SK-N-SH (cell line): ENCODE measurements around the gene HSPA5.

Experiments used
- ELF1 ChIP-seq: IDR thresholded peaks from 2 replicates; pipeline ENCODE4 v1.4.0; 2012
- EZH2phosphoT487 ChIP-seq: fragments of 200-600 bp; sonication (generic); IDR thresholded peaks from 2 replicates; pipeline ENCODE4 v1.6.1; 2017; ENCODE audit warnings: low read depth, mixed run types, mild to moderate bottlenecking, antibody characterized with exemption, moderate library complexity, borderline replicate concordance
- GABPA ChIP-seq: IDR thresholded peaks from 2 replicates; pipeline ENCODE4 v1.4.0; 2012; ENCODE audit warnings: low read depth, mild to moderate bottlenecking
- MXI1 ChIP-seq: IDR thresholded peaks from 2 replicates; pipeline ENCODE4 v1.6.1; 2012; ENCODE audit warnings: mild to moderate bottlenecking, low read depth, low read length, improper control_type of control experiment
- POLR2AphosphoS5 ChIP-seq: IDR thresholded peaks from 2 replicates; pipeline ENCODE4 v1.6.1; 2012; ENCODE audit warnings: low read depth, low read length
- RAD21 ChIP-seq: IDR thresholded peaks from 2 replicates; pipeline ENCODE4 v1.6.1; 2012; ENCODE audit warnings: mild to moderate bottlenecking, low read length
- RCOR1 ChIP-seq: fragments of 150-350 bp; IDR thresholded peaks from 2 replicates; pipeline ENCODE4 v1.6.1; 2017; ENCODE audit warnings: antibody characterized with exemption, low read length
- RFX5 ChIP-seq: IDR thresholded peaks from 2 replicates; pipeline ENCODE4 v1.6.1; 2012; ENCODE audit warnings: mild to moderate bottlenecking, improper control_type of control experiment, low read length
- TEAD4 ChIP-seq: IDR thresholded peaks from 2 replicates; pipeline ENCODE4 v1.4.0; 2012; ENCODE audit warnings: mild to moderate bottlenecking, borderline replicate concordance; ENCODE audit not compliant: insufficient read depth
- TF ChIP-seq, protein P1 (sequence below): fragments of 200-600 bp; sonication (generic); IDR thresholded peaks from 2 replicates; pipeline ENCODE4 v1.6.1; 2017; ENCODE audit warnings: antibody characterized with exemption, mild to moderate bottlenecking, moderate library complexity
- TF ChIP-seq, protein P2 (sequence below): fragments of 150-350 bp; IDR thresholded peaks from 2 replicates; pipeline ENCODE4 v1.6.1; 2017; ENCODE audit warnings: antibody characterized with exemption, low read length, low read depth, borderline replicate concordance
- TF ChIP-seq, protein P3 (sequence below): IDR thresholded peaks from 2 replicates; pipeline ENCODE4 v1.4.0; 2012; ENCODE audit warnings: low read depth
- TF ChIP-seq, protein P4 (sequence below): IDR thresholded peaks from 2 replicates; pipeline ENCODE4 v1.6.1; 2012; ENCODE audit warnings: mild to moderate bottlenecking, low read depth, low read length, moderate library complexity

DNA sequence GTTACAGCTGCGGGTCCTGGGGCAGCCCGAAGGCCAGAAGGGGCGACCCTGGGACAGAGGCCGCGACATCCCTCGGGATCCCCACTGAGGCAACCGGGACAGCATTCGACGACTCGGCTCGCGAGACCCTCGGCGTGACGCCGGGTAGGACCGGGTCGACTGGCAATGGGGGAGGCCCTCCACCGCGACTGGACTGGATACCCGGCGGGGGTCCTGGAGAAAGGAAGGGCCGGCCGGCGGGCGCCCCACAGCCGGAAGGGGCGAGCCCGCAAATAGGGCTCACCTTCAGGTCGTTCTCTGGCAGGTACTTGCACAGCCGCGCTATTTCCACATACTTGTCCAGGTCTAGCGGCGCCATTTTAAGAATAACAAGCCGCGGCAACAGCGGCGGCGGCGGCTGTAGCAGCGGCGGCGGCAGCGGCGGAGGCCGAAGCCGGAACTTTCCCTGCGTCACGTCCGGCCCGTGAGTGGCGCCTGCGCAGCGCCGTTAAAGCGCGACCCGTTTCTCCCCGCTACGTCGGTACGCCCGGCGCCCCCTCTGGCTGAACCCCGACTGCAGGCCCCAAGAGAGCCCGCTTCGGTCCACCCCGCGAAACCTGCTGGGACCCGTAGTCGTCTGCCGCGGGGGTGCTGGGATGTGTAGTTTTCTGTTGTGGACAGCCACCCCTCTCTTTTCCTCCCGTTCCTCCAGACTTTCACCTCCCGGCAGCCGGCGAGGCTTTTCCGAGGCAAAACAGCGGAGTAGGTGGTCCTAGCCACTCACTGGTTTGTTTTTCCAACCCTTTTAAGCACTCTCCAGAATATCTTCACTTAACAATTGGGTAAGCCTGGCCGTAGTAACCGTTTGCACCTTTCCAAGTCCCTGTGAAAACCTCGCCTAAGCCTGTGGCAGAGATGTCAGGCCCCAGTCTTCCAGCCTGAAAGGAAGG lies 51.5 kb downstream of the HSPA5 start, which contains the start of gene PPP6C:
- TF ChIP-seq, protein P1, sequence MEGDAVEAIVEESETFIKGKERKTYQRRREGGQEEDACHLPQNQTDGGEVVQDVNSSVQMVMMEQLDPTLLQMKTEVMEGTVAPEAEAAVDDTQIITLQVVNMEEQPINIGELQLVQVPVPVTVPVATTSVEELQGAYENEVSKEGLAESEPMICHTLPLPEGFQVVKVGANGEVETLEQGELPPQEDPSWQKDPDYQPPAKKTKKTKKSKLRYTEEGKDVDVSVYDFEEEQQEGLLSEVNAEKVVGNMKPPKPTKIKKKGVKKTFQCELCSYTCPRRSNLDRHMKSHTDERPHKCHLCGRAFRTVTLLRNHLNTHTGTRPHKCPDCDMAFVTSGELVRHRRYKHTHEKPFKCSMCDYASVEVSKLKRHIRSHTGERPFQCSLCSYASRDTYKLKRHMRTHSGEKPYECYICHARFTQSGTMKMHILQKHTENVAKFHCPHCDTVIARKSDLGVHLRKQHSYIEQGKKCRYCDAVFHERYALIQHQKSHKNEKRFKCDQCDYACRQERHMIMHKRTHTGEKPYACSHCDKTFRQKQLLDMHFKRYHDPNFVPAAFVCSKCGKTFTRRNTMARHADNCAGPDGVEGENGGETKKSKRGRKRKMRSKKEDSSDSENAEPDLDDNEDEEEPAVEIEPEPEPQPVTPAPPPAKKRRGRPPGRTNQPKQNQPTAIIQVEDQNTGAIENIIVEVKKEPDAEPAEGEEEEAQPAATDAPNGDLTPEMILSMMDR: peak; percentile 65
- TF ChIP-seq MXI1 (peak; percentile 66), RCOR1 (no peak), RFX5 (0 out of 2 replicates have a peak, but pooled peaks have one; percentile 31), GABPA (peak; percentile 87), POLR2AphosphoS5 (peak; percentile 81), RAD21 (peak; percentile 44; the same call in 1 of the 2 replicates), TEAD4 (no peak), EZH2phosphoT487 (no peak), ELF1 (peak; percentile 77)
- TF ChIP-seq, protein P2, sequence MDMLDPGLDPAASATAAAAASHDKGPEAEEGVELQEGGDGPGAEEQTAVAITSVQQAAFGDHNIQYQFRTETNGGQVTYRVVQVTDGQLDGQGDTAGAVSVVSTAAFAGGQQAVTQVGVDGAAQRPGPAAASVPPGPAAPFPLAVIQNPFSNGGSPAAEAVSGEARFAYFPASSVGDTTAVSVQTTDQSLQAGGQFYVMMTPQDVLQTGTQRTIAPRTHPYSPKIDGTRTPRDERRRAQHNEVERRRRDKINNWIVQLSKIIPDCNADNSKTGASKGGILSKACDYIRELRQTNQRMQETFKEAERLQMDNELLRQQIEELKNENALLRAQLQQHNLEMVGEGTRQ: no peak
- TF ChIP-seq, protein P3, sequence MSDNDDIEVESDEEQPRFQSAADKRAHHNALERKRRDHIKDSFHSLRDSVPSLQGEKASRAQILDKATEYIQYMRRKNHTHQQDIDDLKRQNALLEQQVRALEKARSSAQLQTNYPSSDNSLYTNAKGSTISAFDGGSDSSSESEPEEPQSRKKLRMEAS: peak; percentile 74
- TF ChIP-seq, protein P4, sequence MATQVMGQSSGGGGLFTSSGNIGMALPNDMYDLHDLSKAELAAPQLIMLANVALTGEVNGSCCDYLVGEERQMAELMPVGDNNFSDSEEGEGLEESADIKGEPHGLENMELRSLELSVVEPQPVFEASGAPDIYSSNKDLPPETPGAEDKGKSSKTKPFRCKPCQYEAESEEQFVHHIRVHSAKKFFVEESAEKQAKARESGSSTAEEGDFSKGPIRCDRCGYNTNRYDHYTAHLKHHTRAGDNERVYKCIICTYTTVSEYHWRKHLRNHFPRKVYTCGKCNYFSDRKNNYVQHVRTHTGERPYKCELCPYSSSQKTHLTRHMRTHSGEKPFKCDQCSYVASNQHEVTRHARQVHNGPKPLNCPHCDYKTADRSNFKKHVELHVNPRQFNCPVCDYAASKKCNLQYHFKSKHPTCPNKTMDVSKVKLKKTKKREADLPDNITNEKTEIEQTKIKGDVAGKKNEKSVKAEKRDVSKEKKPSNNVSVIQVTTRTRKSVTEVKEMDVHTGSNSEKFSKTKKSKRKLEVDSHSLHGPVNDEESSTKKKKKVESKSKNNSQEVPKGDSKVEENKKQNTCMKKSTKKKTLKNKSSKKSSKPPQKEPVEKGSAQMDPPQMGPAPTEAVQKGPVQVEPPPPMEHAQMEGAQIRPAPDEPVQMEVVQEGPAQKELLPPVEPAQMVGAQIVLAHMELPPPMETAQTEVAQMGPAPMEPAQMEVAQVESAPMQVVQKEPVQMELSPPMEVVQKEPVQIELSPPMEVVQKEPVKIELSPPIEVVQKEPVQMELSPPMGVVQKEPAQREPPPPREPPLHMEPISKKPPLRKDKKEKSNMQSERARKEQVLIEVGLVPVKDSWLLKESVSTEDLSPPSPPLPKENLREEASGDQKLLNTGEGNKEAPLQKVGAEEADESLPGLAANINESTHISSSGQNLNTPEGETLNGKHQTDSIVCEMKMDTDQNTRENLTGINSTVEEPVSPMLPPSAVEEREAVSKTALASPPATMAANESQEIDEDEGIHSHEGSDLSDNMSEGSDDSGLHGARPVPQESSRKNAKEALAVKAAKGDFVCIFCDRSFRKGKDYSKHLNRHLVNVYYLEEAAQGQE: peak; percentile 69; the same call in 1 of the 2 replicates
